GM18858 (cell line): ENCODE results near the gene PAIP2.
A peak's percentile ranks its signal among the peaks of the same experiment; 100 is the strongest.
"Not testable (repeated sequence)": the region's sequence is repeated elsewhere in the genome, so short reads cannot be mapped to it uniquely, and the experiment has no call there.

Source experiments
- ATAC-seq: cut with Tn5 transposase; IDR thresholded peaks from one replicate; pipeline ENCODE4 v1.9.1; 2021; ENCODE audit not compliant: unreplicated experiment

The PAIP2 gene

DNA sequence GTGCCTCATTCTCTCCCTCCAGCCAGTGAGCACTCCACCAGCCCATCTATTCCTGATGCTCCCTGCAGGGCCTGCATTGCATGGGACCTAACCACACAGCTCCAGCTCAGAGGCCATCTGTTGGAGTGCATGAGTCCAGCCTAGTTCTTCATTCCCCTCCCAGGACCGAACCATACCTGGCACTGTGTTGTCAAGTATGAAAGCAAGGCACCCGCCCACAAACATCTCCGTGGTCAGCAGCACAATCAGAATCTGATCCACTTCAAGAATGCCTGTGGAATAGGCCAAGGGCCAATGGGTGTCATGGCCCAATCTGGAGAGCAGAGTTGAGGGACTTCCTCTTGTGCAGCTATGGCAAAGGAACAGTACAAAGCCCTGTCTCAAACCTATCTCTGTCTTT, 35.6 kb downstream of the PAIP2 start:
- ATAC-seq, result no peak

DNA sequence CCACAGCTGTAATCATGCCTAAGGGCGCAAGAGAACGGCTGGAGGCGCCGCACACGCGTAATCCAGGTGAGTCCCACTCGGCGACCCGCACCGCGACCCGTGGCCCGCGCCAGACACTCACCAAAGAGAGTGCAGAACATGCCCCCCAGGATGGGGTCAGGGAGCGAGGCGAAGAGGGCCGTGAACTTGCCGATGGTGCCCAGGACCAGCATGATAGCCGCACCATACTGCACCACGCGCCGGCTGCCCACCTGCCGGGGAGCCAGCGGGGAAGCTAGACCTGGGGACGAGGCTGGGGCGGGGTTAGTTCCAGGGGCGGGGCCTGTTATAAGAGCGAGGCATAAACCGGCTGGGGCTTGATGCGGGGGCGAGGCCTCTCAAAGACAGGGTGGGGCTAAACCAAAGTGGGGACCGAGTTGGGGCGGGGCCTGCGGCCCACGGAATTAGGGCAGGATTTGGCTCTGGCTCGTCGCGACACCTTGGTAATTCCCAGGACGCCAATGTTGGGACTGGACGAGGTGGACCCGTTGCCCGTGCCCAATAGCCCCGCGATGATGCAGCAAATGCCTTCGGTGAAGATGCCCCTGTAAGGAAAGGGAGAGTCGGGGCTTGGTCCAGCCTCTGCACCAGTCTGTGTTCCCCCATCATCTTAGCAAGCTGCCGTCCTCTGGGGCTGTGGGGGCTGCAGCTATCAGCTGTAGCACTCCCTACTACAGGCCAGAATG, 36.6 kb downstream of the PAIP2 start:
- ATAC-seq, result no peak

DNA sequence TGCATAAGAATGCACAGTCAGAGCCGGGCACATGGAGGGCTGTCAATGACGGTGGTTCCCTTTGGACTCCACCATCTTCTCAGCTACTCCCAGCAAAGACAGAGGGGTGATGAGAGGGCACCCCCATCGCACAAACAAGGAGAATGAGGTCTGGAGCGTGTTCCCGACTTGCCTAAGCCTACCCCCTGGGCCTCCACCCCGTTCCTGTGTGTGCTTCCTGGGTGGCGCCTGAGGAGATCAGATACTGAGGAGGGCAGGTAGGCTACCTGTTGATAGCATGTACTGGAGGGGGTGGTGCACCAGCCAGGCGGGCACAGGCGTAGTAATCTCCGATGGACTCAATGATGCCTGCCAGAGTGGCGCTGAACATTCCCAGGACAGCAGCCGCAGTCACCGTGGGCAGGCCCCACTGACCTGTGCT, 37.3 kb downstream of the PAIP2 start:
- no peak for ATAC-seq

DNA sequence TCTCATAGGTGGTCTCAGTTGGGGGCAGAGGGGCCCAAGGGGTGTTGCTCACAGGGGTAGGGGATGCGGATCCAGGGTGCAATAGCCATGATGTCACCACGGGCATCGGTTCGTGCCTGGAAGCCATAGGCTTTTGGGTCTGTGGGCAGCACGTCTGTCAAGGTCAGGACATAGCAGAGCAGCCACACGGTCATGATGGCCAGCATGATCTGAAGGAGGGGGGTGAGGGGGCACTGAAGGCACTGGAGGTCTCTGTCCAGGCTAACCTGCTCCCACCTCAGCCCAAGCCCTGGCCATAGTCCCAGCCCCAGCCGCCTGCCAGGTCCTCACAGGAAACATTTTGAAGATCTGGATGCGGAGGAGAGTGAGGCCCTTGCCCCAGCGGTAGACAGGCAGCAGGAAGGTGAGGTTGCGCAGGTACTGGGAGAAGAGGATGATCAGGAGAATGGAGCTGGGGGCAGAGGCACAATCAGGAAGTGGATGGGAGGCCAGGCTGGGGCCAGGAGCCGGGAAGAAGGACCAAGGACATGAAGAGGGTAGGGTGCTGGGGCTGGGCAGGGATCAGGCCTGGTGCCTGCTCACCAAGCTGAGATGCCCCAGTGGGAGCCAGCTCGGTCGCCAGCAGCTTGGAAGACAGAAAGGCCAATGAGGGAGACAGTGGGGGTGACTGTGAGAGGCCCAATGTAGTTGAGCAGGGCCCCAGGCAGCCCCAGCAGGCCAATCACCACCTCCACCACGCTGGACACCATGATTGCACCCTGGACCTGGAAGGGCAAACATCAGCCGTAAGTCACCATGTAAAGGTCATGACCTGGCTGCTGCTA, 38.2 kb downstream of the PAIP2 start:
- no peak for ATAC-seq

DNA sequence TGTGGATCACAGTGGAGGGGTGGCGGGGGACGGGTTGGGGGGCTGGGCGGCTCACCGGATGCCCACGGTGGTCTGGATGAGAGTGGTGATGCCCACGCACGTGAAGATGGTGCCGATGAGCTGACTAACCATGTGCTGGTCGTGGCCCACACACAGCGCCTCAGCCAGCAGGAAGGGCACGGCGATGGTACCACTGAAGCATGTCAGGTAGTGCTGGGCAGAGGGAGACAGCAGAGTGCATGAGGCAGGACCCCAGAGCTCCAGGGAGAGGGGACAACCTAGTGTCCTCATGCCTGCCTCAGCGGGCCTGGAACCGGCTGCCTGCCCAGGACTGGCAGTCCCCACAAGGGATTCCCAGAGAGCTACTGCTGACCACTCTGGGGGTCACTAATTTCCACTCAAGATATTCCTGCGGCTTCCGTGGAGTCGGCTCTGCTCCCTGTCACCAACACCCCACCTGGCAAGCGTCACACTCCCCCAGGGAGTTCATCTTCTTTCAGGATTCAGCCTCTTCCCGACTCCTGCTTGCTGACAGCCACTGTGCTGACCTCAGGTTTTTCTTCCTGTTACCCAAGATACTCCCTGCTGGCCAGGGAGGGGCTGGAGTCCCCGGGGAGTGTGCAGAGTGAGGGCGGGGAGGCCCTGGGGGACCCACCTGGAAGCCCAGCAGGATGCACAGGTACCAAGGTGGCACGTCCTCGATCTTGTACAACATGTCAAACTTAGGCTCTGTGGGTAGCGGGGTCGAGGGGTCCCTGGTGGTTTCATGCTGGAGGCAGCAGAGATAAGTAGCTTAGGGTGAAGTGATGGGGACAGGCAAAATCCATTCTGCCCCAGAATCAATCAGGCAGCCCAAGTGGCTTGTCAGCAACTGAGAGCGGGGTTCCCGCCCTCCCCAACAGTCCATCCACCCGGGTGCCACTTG, 40.4 kb downstream of the PAIP2 start:
- ATAC-seq, result no peak

DNA sequence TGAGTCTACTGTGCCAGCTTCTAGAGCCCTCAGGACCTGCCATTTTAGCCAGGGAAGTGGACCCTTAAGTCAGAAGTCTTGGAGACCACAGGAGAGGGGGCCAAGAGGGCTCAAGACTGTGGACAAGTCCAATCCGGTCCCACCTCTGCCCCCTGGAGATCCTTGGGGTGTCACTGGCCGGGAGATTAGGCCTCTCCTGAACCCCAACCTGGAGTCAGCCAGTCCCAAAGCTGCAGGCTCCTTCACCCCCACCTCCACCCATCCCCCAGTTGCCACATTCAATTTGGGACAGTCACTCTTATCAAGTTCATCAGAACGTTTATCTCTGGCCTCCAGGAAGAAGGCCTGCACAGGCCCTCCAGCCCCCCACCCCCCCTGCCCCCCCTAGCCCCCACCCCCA, 41.2 kb downstream of the PAIP2 start:
- no peak for ATAC-seq

DNA sequence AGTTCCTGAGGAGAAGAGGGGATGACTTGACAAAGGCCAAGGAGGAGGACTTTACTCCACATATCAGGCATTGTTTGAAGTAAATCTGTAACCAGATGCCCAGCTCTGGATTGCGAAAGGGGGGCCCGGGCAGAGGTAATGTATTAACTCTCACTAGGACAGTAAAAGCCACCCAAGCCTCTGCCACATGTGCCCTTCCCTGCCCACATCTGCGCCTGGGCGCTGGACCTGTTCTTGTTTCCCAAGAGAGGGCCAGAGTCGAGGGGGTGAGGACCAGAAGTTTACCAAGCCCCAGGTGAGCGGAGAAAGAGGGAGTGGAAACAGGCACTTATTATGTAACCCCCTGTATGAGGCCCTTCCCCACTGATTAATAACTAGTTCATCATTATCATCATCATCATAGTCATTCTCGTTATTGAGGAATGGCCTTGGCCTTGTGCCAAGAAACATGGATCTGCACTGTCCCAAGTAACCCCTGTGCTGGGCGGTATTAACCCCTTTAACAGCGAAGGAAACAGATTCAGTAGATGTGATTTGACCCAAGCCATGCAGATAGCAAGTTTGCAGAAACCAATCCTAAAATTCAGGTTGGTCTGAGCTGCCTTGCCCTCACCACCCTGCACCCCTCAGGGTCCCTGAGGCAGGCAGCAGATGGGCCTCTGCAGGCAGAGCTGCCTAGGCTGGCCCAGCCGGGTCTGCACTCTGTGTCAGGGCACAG, 41.8 kb downstream of the PAIP2 start, which contains the start of gene SLC23A1:
TSS of gene SLC23A1 (minus strand) at position 23 of the 718 bp plus-strand sequence. CDS start 44 bp downstream, outside the sequence.
- no peak for ATAC-seq

DNA sequence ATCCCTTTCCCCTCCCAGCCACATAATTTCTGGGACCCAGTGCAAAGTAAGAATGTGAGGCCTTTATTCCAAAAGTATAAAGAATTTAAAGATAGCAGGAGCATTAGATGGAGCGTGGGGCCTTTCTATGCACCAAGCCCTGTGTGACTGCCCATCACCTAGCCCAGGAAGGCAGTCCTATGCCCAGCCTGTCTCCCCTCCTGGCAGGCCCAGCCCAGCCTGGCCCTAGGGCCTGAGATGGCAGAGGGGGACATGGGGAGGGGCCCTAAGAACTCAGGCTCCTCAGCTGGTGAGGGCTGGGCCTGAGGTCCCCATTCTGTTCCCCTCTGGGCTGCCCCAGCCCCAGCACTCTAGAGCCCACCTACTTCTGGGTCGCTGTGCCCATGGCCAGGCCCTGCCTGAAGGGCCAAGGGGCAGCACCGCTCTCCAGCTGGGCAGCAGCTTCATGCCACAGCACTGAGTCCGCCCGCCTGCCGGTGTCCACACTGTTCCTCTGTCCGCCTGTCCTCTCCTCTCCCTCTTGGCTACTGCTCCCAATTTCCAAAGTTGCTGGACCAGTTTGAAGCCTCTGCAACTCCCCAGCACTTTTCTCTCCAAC, 42.4 kb downstream of the PAIP2 start:
- no peak for ATAC-seq

DNA sequence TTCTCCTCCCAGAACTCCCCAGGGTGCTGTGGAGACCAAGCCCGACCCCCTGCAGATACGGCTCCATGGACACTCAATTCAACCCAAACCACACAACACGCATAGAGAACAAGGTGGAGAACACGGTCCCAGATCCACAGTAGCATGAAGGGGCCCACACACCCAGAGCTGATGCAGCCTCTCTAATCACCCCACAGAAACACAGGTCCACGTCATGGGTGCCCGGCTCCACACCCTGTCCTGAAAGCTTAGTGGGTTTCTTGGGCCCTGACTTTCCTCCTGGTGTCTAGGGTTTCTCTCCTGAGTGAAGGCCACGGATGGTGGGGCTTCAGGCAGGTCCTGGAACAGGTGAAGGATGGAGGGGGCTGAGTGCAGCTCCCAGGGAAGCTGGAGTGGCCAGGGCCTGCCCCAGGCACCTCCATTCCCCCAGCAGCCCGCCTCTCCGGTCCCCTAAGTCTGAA, 43.0 kb downstream of the PAIP2 start:
- ATAC-seq, result no peak

DNA sequence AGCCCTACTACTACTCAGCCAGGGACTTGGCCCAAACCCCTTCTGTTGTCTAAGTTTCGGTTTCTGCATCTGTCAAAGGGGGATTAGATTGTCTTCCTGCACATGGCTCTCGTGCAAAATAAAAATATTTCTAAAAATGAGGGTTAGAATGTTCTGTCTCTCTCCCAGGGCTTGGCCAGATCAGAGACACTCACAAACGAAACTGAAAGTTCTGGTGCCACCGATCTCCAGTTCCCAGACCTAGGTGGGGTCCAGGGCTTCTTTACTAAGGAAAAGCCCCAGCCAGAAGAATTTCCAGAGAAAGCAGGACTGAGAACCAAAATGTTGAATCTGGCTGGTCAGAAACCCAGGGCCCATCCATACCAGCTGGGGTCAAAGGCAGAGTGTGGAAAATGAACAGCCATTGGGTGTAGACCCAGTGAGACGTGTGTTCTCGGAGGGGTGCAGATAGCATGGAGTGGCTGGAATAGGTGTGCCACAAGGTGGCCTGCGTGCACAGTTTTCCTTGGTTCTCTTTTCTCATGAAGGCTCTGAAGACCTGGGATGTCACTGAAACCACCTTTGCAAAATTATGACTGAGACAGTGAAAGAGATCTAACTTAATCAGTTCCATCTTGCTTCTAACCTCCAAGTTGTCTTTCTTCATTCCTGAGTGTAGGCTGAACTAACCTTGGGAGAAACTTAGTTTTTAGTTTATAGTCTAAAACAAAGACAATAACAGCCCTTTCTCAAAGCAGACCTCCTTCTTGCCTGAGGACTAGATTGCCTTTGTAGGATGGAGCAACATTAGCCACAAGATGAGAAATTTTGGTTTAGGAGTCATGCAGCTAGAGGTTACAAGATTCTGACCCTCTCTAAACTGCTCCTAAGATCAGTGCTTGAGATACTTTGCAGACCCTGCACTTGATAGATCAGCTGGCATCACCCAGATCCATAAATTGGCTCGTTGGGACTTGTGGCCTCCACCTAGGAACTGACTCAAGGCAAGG, 43.7 kb downstream of the PAIP2 start:
- ATAC-seq, result no peak

DNA sequence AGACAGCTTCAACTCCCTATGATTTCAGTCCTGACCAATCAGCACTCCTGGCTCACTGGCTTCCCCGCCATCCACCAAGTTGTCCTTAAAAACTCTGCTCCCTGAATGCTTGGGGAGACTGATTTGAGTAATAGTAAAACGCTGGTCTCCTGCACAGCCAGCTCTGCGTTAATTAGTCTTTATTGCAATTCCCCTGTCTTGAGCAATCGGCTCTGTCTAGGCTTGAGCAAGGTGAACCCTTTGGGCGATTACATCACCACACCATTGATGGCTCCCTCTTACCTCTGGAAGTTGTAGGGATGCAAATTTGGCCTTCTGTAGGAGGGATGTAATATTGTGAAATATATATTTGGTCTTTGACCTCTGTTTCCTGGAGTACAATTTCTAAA, 44.4 kb downstream of the PAIP2 start:
- ATAC-seq, result no peak

DNA sequence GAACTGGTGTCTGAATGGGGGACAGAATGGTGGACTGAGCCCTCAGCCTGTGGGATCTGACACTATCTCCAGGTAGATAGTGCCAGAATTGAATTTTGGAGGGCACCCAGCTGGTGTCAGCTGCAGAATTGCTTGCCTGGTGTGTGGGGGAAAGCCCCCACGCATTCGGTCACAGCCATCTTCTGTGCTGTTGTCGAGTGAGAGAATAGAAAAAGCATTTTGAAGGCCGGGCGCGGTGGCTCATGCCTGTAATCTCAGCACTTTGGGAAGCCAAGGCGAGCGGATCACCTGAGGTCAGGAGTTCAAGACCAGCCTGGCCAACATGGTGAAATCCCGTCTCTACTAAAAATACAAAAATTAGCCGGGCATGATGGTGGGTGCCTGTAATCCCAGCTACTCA, 45.3 kb downstream of the PAIP2 start:
- ATAC-seq, result not testable (repeated sequence)

DNA sequence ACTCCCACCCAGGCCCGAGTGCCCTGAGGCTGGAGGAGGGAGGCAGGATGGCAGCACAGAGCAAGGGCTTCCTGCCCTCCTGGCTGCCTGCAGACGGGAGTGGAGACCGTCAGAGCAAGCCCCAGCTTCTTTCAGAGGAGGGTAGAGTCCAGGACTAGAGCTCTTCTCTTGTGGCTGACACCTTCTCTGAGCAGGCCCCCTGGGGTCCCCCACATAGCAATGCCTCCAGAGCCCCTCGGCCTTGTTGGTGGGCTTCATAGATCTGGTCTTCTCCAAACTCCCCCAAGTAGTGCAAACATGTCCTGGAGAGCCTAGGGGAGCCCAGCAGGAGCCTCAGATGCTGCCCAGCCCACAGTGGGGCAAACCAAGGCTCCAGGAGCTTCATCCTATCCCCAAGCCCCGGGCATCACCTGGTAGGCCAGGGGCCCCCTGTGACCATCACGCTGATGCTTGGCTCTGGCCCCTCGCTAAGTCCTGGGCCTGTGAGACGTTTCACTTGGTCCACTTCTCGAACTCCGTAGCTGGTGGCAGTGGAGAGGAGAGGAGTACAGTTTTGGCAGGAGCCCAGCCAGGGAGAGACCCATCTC, 46.0 kb downstream of the PAIP2 start:
- no peak for ATAC-seq

DNA sequence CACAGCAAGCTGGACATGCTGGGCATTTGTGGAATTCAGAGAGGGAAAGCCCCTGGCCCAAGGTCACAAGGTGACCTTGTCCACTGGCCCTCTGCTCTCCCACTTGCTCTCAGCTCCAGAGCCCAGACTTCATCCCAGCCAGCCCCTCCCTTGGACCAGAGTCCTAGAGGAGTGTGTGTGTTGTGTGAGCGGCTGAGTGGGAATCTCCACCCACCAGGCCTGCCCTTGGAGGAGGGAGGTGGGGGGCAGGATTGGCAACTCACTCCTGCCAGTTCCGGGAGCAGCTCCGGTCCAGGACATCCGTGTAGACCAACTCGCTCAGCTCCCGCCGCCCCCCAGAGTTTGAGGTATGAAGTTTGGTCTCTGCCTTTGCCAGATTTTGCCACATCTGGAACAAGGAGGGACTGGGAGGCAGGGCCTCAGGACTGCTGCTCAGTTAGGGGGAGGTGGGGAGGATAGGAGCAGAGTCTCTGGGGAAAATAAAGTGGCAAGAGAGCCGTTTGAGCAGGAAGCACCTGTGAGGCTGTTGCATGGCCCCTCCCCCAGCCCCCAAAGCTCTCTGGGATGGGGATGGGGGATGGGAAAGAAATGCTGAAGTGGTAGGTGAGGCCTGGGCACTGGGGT, 46.7 kb downstream of the PAIP2 start:
- ATAC-seq, result no peak

DNA sequence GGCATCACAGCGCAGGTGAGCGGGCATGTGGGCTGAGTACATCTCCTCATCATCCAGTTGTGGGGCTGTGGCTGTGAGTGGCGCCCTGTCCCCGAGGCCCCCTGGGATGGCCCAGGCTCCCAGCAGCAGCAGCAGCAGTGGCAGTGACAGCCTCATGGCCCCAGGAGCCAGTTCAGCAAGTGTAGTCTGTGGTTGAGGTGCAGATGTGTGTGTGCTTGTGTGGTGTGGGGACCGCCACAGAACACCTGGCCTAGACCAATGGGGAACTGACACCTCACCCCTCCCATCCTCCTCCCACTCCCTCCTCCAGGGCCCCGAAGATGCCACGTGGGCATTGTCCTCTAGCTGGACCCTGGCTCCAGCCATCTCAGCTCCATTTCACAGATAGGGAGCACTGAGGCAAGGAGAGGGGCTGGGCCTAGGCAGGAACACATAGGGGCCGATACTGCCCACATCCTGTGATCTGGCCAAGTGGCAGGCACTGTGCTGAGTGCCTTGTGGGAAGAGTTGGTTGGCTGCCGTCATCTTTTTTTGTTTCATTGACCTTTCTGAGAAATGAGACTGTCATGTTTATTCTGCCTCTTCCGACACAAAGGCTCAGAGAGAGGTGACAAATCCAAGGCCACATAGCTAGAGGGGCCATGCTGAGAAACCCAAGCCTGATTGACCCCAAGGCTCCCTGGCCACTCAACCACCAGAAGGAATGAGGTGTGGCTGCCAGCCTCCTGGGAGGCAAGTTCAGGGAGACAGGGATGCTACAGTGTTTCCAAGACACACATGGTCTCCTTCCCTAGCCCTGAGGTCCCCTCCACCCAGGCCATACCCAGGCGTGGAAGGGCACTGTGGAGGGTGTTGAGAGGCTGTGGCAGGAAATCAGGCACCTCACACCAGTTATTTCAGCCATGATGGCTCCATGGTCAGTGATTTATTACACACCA, 48.3 kb downstream of the PAIP2 start, which contains the start of gene MZB1:
TSS of gene MZB1 (minus strand) at position 213 of the 938 bp plus-strand sequence. CDS start at position 156, 57 bp downstream.
- ATAC-seq, result peak; percentile 23

DNA sequence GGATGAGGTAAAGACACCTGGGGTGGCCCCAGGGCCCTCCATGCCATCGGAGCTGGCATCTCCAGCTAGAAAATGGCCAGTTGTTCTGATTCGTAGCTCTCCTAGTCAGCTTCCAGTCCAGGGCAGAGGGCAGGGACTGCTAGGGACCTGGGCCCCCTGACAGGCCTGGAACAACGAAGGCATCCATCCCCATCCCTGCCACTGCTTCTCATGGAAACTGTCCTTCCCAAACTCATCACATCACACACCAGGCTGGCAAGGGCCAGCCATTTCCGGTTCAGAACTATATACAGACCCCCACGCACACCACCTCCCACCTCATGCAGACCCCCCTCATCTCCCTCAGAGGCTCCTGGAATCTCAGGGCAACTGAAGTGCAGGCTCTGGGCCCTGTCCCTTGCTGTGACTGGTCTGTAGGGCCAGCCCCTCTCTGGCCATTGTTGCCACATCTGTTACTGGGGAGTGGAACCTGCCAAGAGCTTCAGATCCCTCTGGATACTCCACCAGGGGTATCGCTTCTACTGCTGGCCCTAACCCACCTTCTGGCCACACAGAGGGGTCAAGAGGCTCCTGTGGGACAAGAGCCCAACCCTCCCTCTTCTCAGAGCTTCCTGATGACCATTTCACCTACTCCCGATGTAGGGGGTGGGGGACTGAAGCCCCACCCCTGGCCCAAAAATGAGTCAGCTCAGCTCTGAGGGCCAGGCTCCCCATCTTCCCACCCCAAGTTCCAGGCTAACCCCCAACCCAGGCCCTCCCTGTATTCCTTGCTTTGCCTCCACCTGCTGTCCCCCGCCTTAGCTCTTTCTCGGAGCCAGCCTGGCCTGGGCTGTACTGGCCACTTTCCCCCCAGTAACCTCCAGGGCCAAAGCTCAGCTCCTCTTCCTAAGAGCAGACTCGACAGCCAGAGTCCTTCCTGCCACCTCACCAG, 49.2 kb downstream of the PAIP2 start:
- no peak for ATAC-seq
